ENCODE results near the gene GSN. TPM values are rescaled to one million over a fixed set of nuclear protein-coding genes. Genes with fewer than 3 reads are reported as not detected.

GSN gene
- total RNA-seq: 130 and 174 TPM in 2 replicates

- no peak for DNase-seq (ENCODE audit: low read depth)
- H3K4me3 ChIP-seq (ENCODE audit: low read depth, low read length): peak within 1 kb of the TSS; percentile 80
- TF ChIP-seq CTCF (conservative IDR thresholded peaks at IDR 0.05; ENCODE audit: low read depth, low read length): peak; percentile 7
These were observed at the start of gene GSN for GRCh38 chr9:121267689-121268597. Gene GSN, plus strand, starts transcription at chr9:121268162. Its CDS starts 33,810 bp downstream, at chr9:121301972.

- no peak for TF ChIP-seq CTCF (conservative IDR thresholded peaks at IDR 0.05; ENCODE audit: low read depth, low read length)
- DNase-seq (ENCODE audit: low read depth): no peak
- H3K4me3 ChIP-seq (ENCODE audit: low read depth, low read length): no peak overlapping the region
These were observed 49.5 kb upstream of the GSN start for GRCh38 chr9:121218357-121219027.

GRCh38 chr9:121219530-121219929, 48.4 kb upstream of the GSN start:
- no peak for DNase-seq (ENCODE audit: low read depth)
- TF ChIP-seq CTCF (conservative IDR thresholded peaks at IDR 0.05; ENCODE audit: low read depth, low read length): no peak
- H3K4me3 ChIP-seq (ENCODE audit: low read depth, low read length): no peak overlapping the region

- no peak overlapping the region for H3K4me3 ChIP-seq (ENCODE audit: low read depth, low read length)
- no peak for DNase-seq (ENCODE audit: low read depth)
- TF ChIP-seq CTCF (conservative IDR thresholded peaks at IDR 0.05; ENCODE audit: low read depth, low read length): no peak
These were observed 46.8 kb upstream of the GSN start for GRCh38 chr9:121220996-121221663.

GRCh38 chr9:121221664-121222055, 46.3 kb upstream of the GSN start:
- H3K4me3 ChIP-seq (ENCODE audit: low read depth, low read length): no peak overlapping the region
- DNase-seq (ENCODE audit: low read depth): no peak
- TF ChIP-seq CTCF (conservative IDR thresholded peaks at IDR 0.05; ENCODE audit: low read depth, low read length): no peak

GRCh38 chr9:121222524-121223171, 45.3 kb upstream of the GSN start:
- no peak overlapping the region for H3K4me3 ChIP-seq (ENCODE audit: low read depth, low read length)
- peak; percentile 85 for TF ChIP-seq CTCF (conservative IDR thresholded peaks at IDR 0.05; ENCODE audit: low read depth, low read length)
- DNase-seq (ENCODE audit: low read depth): no peak

All from epithelial cell of proximal tubule (primary cell).